GM12878 (cell line): ENCODE measurements around the gene GPRASP2. TPM values are rescaled to one million over a fixed set of nuclear protein-coding genes. Genes with fewer than 3 reads are reported as not detected.

ENCODE experiments used
- ATAC-seq: fragments of 200-7000 bp; cut with Tn5 transposase; 3 replicates; pipeline ENCODE4 v1.9.1; 2020; ENCODE audit warnings: mild to moderate bottlenecking, moderate library complexity
- BruUV-seq: library from RNA; stranded (reverse); fragments of 400-500 nt; replicated peaks from 2 replicates; lab custom pipeline; 2021; lab: Mats Ljungman, UMichigan
- CTCF ChIA-PET: fragments of 300-600 bp; sonication (Branson Sonifier 250); formaldehyde crosslinking; extraction: SDS; loops from one replicate; lab custom pipeline; 2021; ENCODE audit warnings: inconsistent platforms; lab: Yijun Ruan, JAX
- POLR2A ChIA-PET: fragments of 350-600 bp; formaldehyde crosslinking; extraction: SDS; loops from one replicate; lab custom pipeline; 2021; ENCODE audit warnings: inconsistent platforms; lab: Charles Lee
- RAD21 ChIA-PET: fragments of 300-600 bp; sonication (Branson Sonifier 250); formaldehyde crosslinking; loops from one replicate; lab custom pipeline; 2023; ENCODE audit warnings: antibody characterized with exemption; ENCODE audit not compliant: unreplicated experiment; lab: Charles Lee
- SMC1A ChIA-PET: fragments of 300-600 bp; sonication (Branson Sonifier 250); formaldehyde crosslinking; loops from one replicate; lab custom pipeline; 2023; ENCODE audit not compliant: unreplicated experiment, uncharacterized antibody; lab: Charles Lee
- DNase-seq: peaks from one replicate; pipeline ENCODE4 v3.0.0-alpha.2; 2011; ENCODE audit warnings: low read depth, low spot score
- FAIRE-seq: peaks from 3 replicates; lab custom pipeline; 2011; peaks lifted over from hg19 to GRCh38; lab: Jason Lieb, UNC
- H2AFZ ChIP-seq: 2 replicates; pipeline ENCODE4 v1.6.0; 2011; ENCODE audit warnings: low read depth, low read length, control low read depth; ENCODE audit not compliant: control insufficient read depth
- H3K27ac ChIP-seq: 2 replicates; pipeline ENCODE4 v1.5.1; 2011; ENCODE audit warnings: control low read depth; ENCODE audit not compliant: control insufficient read depth, insufficient read depth
- H3K27me3 ChIP-seq, 2 experiments: replicated peaks in 1 of 2; 2 replicates each; pipeline versions ENCODE4 v1.6.0 to v1.6.1; 2011; ENCODE audit warnings: low read length in 1 of 2; ENCODE audit not compliant: control insufficient read depth in 2 of 2, insufficient read depth in 2 of 2
- H3K36me3 ChIP-seq, 2 experiments: 2 replicates each; pipeline ENCODE4 v1.5.1; 2011; ENCODE audit warnings: low read length in 1 of 2; ENCODE audit not compliant: control insufficient read depth in 2 of 2, insufficient read depth in 2 of 2
- H3K4me1 ChIP-seq: 2 replicates; pipeline ENCODE4 v1.6.1; 2011; ENCODE audit warnings: mild to moderate bottlenecking, low read length, moderate library complexity, mixed read lengths; ENCODE audit not compliant: control insufficient read depth, insufficient read depth
- H3K4me2 ChIP-seq: 2 replicates; pipeline ENCODE4 v1.6.0; 2011; ENCODE audit warnings: control low read depth; ENCODE audit not compliant: control insufficient read depth, insufficient read depth
- H3K4me3 ChIP-seq: fragments of 200-600 bp; sonication (generic); 2 replicates; pipeline ENCODE4 v1.5.1; 2016
- H3K79me2 ChIP-seq: 2 replicates; pipeline ENCODE4 v1.6.0; 2011; ENCODE audit warnings: low read length; ENCODE audit not compliant: control insufficient read depth, insufficient read depth
- H3K9ac ChIP-seq: 2 replicates; pipeline ENCODE4 v1.8.0; 2011; ENCODE audit warnings: low read length, control low read depth, mixed read lengths; ENCODE audit not compliant: control insufficient read depth, insufficient read depth
- H3K9me3 ChIP-seq: replicated peaks from 3 replicates; pipeline ENCODE4 v1.5.1; 2011; ENCODE audit warnings: mild to moderate bottlenecking, low read length; ENCODE audit not compliant: control insufficient read depth, insufficient read depth
- H4K20me1 ChIP-seq: 2 replicates; pipeline ENCODE4 v1.6.0; 2011; ENCODE audit not compliant: control insufficient read depth, insufficient read depth
- ZBTB11 ChIP-seq: fragments of 450-650 bp; formaldehyde crosslinking; IDR thresholded peaks from 2 replicates; pipeline ENCODE4 v1.5.0; 2022; ENCODE audit warnings: mild to moderate bottlenecking, missing genetic modification characterization
- WGBS: methylation state at CpG from one replicate; pipeline ENCODE4 v1.1.6; 2016; ENCODE audit warnings: low lambda C conversion rate; ENCODE audit not compliant: insufficient replicate concordance, insufficient coverage; ENCODE audit errors: missing lambda C conversion rate; 5-methylcytosine and 5-hydroxymethylcytosine counted together
- in situ Hi-C: fragments of 300-500 bp; cut with MboI; formaldehyde crosslinking; loops from 9 replicates; pipeline ENCODE4 v1.14.3; 2018; ENCODE audit warnings: mixed read lengths
- intact Hi-C: fragments of 100-400 bp; cut with micrococcal nuclease; formaldehyde crosslinking; loops from one replicate; pipeline ENCODE4 v1.14.2; 2022; ENCODE audit not compliant: unreplicated experiment
- polyA plus RNA-seq, 11 experiments: library from polyadenylated mRNA; depleted of rRNA in 4 of 11; unstranded in 6 of 11; stranded (reverse) in 5 of 11; fragments of >200 nt; fragmentation: Nextera tagmentation in 4 of 11; fragmentation: Illumina TruSeq in 1 of 11; extraction: Ambion mirVana in 4 of 11; extraction: Trizol in 1 of 11; gene quantifications; 1 replicate in 1 of 11; 2 replicates in 10 of 11; pipeline versions ENCODE4 v1.2.1 to v1.2.3, GENCODE V29; 2011 to 2016; ENCODE audit warnings: inconsistent platforms in 2 of 11, missing spikeins in 2 of 11, low read depth in 1 of 11
- total RNA-seq, 4 experiments: library from RNA; depleted of rRNA in 3 of 4; stranded (reverse); fragments of >200 nt in 3 of 4; fragmentation: Illumina TruSeq in 1 of 4; extraction: Trizol in 1 of 4; gene quantifications; 2 replicates each; pipeline versions ENCODE4 v1.2.1 to v1.2.3, GENCODE V29; 2013 to 2021

Gene GPRASP2
- total and polyA plus RNA-seq, 10 of the 15 experiments (the other 5 are each of a cell fraction or from before 2014, with no cell fraction given) = 0.08 to 0.27 (median 0.19) TPM; not detected in 1

- H3K9ac ChIP-seq = no peak overlapping the region
- no peak overlapping the region for H3K4me2 ChIP-seq
Observed at GRCh38 chrX:102745857-102746584, 33.8 kb downstream of the GPRASP2 start.

More at GRCh38 chrX:102745857-102746584, 33.8 kb downstream of the GPRASP2 start:
- no peaks in the 10 kb centered on the region for H3K79me2 ChIP-seq
- H3K36me3 ChIP-seq = no peaks in the 10 kb centered on the region
- ChIA-PET SMC1A (no interaction called here), RAD21 (no interaction called here), POLR2A (no interaction called here), CTCF (no interaction called here)
- TF ChIP-seq ZBTB11 (CRISPR knock-in tag) = no peak
- H3K9me3 ChIP-seq = no peaks in the 10 kb centered on the region
- H3K27me3 ChIP-seq = no peaks in the 10 kb centered on the region
- BruUV-seq = no TSS peak
- 57% methylated on average over 44 of the region's 61 CpGs for WGBS
- in situ Hi-C loops (no loop called here), intact Hi-C loops (no loop called here)
- DNase-seq (no peak), ATAC-seq (no peak), FAIRE-seq (no peak)
- no peaks in the 10 kb centered on the region for H4K20me1 ChIP-seq
- H3K4me1 ChIP-seq = no peaks in the 10 kb centered on the region
- H2AFZ ChIP-seq = no peak overlapping the region
- no peak overlapping the region for H3K4me3 ChIP-seq
- no peak overlapping the region for H3K27ac ChIP-seq
